ENCODE data around the gene TMEM86B. TPM values are rescaled to one million over a fixed set of nuclear protein-coding genes. Genes with fewer than 3 reads are reported as not detected.

TMEM86B gene
- total and polyA plus RNA-seq, 2 experiments from 2014 or later: 1.1 to 3.2 TPM

DNA sequence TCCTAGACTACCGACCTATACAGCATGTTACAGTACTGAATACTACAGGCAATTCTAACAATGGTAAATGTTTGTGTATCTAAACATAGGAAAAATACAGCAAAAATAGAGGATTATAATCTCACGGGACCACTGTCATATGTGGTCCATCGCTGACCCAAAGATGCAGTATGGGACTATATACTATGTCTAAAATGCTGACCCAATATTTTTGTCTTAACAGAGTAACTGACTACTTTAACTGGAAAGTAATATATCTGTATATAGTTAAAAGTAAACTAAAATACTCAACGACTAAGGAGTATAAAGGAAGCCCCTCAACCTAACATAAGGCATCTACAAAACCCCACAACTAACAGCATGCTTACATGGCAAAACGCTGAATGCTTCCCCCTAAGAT is 4.4 kb upstream of the TMEM86B start:
- H3K36me3 ChIP-seq (ENCODE audit: insufficient read depth): peaks cover 8% of the 10 kb centered on the region; the same call in 1 of the 2 replicates
- H3K4me1 ChIP-seq (ENCODE audit: insufficient read depth): no peaks in the 10 kb centered on the region
- no peak overlapping the region for H3K27ac ChIP-seq (ENCODE audit: low read depth)
- ATAC-seq: no peak
- no peaks in the 10 kb centered on the region for H3K27me3 ChIP-seq (ENCODE audit: insufficient read depth)
- no peak overlapping the region for H3K4me2 ChIP-seq
- H2AFZ ChIP-seq: no peak overlapping the region
- peaks cover 3% of the 10 kb centered on the region for H4K20me1 ChIP-seq (replicated peaks; ENCODE audit: insufficient read depth)
- H3K9me2 ChIP-seq (ENCODE audit: insufficient read depth): no peaks in the 10 kb centered on the region
- H3K79me2 ChIP-seq (replicated peaks; ENCODE audit: insufficient read depth): no peaks in the 10 kb centered on the region
- Mint-ChIP-seq H3K4me3 (no peak overlapping the region), H3K36me3 (ENCODE audit: low read depth) (peaks cover 46% of the 10 kb centered on the region), H3K9me3 (no peaks in the 10 kb centered on the region), H3K4me1 (no peaks in the 10 kb centered on the region), H3K27me3 (ENCODE audit: insufficient read depth, low read depth, poor library complexity) (peaks cover 3% of the 10 kb centered on the region), H3K27ac (no peak overlapping the region)
- no peak for DNase-seq (ENCODE audit: low spot score)
- TF ChIP-seq, protein P1, sequence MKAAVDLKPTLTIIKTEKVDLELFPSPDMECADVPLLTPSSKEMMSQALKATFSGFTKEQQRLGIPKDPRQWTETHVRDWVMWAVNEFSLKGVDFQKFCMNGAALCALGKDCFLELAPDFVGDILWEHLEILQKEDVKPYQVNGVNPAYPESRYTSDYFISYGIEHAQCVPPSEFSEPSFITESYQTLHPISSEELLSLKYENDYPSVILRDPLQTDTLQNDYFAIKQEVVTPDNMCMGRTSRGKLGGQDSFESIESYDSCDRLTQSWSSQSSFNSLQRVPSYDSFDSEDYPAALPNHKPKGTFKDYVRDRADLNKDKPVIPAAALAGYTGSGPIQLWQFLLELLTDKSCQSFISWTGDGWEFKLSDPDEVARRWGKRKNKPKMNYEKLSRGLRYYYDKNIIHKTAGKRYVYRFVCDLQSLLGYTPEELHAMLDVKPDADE (IDR thresholded peaks at IDR 0.05): no peak
- TF ChIP-seq STAT1 (IDR thresholded peaks at IDR 0.05; ENCODE audit: unreplicated experiment) (no peak), EZH2 (IDR thresholded peaks at IDR 0.05; ENCODE audit: low read depth, unreplicated experiment) (no peak), POLR2AphosphoS5 (IDR thresholded peaks at IDR 0.05; ENCODE audit: low read depth) (no peak), ZNF114 (CRISPR knock-in tag; IDR thresholded peaks at IDR 0.05) (no peak), JUNB (IDR thresholded peaks at IDR 0.05; ENCODE audit: unreplicated experiment) (no peak), CREB1 (CRISPR knock-in tag; IDR thresholded peaks at IDR 0.05; ENCODE audit: low read depth) (no peak), ZNF331 (CRISPR knock-in tag; IDR thresholded peaks at IDR 0.05; ENCODE audit: low read depth) (no peak), EZH2phosphoT487 (IDR thresholded peaks at IDR 0.05; ENCODE audit: unreplicated experiment) (no peak), NANOG (IDR thresholded peaks at IDR 0.05; ENCODE audit: borderline replicate concordance) (no peak)
- TF ChIP-seq, protein P2, sequence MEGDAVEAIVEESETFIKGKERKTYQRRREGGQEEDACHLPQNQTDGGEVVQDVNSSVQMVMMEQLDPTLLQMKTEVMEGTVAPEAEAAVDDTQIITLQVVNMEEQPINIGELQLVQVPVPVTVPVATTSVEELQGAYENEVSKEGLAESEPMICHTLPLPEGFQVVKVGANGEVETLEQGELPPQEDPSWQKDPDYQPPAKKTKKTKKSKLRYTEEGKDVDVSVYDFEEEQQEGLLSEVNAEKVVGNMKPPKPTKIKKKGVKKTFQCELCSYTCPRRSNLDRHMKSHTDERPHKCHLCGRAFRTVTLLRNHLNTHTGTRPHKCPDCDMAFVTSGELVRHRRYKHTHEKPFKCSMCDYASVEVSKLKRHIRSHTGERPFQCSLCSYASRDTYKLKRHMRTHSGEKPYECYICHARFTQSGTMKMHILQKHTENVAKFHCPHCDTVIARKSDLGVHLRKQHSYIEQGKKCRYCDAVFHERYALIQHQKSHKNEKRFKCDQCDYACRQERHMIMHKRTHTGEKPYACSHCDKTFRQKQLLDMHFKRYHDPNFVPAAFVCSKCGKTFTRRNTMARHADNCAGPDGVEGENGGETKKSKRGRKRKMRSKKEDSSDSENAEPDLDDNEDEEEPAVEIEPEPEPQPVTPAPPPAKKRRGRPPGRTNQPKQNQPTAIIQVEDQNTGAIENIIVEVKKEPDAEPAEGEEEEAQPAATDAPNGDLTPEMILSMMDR (conservative IDR thresholded peaks at IDR 0.05; ENCODE audit: low read depth in 2 of 2): no peak
- TF ChIP-seq, protein P3, sequence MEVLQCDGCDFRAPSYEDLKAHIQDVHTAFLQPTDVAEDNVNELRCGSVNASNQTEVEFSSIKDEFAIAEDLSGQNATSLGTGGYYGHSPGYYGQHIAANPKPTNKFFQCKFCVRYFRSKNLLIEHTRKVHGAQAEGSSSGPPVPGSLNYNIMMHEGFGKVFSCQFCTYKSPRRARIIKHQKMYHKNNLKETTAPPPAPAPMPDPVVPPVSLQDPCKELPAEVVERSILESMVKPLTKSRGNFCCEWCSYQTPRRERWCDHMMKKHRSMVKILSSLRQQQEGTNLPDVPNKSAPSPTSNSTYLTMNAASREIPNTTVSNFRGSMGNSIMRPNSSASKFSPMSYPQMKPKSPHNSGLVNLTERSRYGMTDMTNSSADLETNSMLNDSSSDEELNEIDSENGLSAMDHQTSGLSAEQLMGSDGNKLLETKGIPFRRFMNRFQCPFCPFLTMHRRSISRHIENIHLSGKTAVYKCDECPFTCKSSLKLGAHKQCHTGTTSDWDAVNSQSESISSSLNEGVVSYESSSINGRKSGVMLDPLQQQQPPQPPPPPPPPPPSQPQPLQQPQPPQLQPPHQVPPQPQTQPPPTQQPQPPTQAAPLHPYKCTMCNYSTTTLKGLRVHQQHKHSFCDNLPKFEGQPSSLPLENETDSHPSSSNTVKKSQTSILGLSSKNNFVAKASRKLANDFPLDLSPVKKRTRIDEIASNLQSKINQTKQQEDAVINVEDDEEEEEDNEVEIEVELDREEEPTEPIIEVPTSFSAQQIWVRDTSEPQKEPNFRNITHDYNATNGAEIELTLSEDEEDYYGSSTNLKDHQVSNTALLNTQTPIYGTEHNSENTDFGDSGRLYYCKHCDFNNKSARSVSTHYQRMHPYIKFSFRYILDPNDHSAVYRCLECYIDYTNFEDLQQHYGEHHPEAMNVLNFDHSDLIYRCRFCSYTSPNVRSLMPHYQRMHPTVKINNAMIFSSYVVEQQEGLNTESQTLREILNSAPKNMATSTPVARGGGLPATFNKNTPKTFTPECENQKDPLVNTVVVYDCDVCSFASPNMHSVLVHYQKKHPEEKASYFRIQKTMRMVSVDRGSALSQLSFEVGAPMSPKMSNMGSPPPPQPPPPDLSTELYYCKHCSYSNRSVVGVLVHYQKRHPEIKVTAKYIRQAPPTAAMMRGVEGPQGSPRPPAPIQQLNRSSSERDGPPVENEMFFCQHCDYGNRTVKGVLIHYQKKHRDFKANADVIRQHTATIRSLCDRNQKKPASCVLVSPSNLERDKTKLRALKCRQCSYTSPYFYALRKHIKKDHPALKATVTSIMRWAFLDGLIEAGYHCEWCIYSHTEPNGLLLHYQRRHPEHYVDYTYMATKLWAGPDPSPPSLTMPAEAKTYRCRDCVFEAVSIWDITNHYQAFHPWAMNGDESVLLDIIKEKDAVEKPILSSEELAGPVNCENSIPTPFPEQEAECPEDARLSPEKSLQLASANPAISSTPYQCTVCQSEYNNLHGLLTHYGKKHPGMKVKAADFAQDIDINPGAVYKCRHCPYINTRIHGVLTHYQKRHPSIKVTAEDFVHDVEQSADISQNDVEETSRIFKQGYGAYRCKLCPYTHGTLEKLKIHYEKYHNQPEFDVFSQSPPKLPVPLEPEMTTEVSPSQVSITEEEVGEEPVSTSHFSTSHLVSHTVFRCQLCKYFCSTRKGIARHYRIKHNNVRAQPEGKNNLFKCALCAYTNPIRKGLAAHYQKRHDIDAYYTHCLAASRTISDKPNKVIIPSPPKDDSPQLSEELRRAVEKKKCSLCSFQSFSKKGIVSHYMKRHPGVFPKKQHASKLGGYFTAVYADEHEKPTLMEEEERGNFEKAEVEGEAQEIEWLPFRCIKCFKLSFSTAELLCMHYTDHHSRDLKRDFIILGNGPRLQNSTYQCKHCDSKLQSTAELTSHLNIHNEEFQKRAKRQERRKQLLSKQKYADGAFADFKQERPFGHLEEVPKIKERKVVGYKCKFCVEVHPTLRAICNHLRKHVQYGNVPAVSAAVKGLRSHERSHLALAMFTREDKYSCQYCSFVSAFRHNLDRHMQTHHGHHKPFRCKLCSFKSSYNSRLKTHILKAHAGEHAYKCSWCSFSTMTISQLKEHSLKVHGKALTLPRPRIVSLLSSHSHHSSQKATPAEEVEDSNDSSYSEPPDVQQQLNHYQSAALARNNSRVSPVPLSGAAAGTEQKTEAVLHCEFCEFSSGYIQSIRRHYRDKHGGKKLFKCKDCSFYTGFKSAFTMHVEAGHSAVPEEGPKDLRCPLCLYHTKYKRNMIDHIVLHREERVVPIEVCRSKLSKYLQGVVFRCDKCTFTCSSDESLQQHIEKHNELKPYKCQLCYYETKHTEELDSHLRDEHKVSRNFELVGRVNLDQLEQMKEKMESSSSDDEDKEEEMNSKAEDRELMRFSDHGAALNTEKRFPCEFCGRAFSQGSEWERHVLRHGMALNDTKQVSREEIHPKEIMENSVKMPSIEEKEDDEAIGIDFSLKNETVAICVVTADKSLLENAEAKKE (CRISPR knock-in tag; IDR thresholded peaks at IDR 0.05): no peak
- TF ChIP-seq, protein P4, sequence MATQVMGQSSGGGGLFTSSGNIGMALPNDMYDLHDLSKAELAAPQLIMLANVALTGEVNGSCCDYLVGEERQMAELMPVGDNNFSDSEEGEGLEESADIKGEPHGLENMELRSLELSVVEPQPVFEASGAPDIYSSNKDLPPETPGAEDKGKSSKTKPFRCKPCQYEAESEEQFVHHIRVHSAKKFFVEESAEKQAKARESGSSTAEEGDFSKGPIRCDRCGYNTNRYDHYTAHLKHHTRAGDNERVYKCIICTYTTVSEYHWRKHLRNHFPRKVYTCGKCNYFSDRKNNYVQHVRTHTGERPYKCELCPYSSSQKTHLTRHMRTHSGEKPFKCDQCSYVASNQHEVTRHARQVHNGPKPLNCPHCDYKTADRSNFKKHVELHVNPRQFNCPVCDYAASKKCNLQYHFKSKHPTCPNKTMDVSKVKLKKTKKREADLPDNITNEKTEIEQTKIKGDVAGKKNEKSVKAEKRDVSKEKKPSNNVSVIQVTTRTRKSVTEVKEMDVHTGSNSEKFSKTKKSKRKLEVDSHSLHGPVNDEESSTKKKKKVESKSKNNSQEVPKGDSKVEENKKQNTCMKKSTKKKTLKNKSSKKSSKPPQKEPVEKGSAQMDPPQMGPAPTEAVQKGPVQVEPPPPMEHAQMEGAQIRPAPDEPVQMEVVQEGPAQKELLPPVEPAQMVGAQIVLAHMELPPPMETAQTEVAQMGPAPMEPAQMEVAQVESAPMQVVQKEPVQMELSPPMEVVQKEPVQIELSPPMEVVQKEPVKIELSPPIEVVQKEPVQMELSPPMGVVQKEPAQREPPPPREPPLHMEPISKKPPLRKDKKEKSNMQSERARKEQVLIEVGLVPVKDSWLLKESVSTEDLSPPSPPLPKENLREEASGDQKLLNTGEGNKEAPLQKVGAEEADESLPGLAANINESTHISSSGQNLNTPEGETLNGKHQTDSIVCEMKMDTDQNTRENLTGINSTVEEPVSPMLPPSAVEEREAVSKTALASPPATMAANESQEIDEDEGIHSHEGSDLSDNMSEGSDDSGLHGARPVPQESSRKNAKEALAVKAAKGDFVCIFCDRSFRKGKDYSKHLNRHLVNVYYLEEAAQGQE (IDR thresholded peaks at IDR 0.05; ENCODE audit: unreplicated experiment): no peak
- H3K4me3 ChIP-seq: no peak overlapping the region
- H3F3A ChIP-seq (replicated peaks; ENCODE audit: low read depth): no peaks in the 10 kb centered on the region

Data from GM23338 (cell line).